ENCODE measurements around the gene CCDC170.
"Not testable (repeated sequence)": the region's sequence is repeated elsewhere in the genome, so short reads cannot be mapped to it uniquely, and the experiment has no call there.

The CCDC170 gene

DNA sequence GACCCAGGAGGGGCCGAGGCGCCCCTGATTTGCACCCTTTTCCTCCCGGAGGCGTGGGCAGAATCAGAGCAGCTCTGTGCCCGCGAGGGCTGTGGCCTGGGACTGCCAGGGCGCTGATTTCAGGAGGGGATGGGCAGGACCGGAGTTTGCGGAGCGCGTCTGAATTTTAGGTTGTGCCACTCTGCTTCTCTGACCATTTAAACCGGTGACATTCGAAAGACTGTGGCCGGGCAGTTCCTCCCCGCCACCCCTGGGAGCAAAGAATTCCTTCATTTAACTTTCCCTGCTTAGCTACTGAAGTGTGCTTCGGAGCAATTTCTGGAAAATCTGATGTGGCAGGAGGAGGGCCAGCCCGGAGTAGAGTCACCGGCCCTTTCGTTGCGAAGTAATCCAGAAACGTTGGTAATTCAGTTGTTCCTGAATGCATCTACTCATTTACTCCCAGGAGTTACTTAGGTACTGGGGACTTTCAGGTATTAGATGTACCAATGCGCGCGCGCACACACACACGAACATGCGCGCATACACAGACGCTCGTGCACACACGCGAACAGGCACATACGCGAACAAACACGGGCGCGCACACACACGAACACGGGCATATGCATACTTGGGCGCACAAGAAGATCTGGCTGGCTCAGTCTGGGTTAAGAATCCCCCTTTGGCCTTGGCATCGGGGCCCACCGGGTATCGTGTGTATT lies 568 bp downstream of the CCDC170 start:
- no peak for DNase-seq (ENCODE audit: low read depth in 2 of 2)

DNA sequence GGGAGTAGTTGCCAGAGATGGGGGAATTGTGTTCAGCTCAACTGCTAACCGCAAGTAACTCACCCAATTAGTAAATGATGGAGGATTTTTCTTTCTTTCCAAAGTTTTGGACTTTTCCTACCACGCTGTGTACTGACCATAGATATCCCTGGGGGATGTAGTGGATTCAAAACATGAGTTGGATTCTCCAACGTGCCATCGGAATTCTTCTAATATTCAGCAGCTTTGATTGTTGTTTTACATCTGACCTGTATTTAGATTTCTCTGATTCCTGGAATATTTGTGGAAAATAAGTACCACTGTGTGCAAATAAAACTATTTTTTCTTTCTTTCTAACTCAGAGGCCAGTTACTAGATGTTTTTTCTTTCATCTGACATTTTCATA lies 1.1 kb downstream of the CCDC170 start:
- DNase-seq (ENCODE audit: low read depth in 2 of 2), result no peak

DNA sequence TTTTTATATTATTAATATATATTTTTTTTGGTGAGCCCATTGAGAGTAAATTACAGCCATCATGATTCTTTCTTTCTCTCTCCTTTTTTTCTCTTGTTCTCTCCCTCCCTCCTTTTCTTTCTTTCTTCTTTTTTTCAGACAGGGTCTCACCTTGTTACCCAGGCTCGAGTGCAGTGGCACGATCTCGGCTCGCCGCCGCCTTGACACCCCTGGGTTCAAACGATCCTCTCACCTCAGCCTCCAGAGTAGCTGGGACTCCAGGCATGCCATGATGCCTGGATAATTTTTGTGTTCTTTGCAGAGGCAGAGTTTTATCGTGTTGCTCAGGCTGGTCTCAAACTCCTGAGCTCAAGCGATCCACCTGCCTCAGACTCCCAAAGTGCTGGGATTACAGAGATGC lies 1.6 kb downstream of the CCDC170 start:
- no peak for DNase-seq (ENCODE audit: low read depth in 2 of 2)

DNA sequence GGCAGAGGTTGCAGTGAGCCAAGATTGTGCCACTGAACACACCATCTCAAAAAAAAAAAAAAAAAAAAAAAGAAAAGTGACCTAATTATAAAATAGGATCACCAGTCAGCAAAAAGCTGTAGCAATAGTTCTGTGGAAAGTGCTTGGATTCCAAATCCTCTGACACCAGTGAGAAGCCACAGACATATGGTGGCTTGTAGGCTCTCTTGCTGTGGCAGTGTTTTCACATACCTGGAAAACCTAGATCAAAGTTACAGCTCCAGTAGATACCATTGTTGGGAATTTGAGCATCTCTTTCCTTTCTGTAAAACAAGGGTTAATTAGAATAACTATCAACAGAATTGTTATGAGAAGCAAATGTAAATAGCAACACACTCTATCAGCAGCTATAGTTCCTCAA lies 4.1 kb downstream of the CCDC170 start:
- DNase-seq (ENCODE audit: low read depth in 2 of 2), result no peak

DNA sequence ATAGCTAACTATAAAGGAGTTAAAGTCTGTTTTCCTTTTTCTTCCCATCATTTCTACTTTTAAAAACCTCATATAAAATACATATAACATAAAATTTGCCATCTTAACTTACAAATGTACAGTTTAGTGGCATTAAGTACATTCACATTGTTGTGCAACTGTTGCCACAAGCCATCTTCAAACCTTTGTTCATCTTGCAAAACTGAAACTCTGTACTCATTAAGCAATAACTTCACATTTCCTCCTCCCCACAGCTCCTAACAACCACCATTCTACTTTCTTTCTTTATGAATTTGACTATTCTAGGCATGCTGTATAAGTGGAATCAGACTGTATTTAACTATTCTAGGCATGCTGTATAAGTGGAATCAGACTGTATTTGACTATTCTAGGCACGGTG lies 4.5 kb downstream of the CCDC170 start:
- DNase-seq (ENCODE audit: low read depth in 2 of 2), result no peak

DNA sequence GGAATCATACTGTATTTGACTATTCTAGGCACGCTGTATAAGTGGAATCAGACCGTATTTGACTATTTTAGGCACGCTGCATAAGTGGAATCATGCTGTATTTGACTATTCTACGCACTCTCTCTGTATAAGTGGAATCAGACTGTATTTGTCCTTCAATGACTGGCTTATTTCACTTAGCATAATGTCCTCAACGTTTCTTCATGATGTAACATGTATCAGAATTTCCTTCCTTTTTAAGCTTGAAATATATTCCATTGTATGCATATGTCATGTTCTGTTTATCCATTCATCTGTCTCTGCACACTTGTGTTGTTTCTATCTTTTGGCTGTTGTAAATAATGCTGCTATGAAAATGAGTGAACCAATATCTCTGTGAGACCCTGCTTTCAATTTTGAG lies 5.7 kb downstream of the CCDC170 start:
- DNase-seq (ENCODE audit: low read depth in 2 of 2), result no peak

DNA sequence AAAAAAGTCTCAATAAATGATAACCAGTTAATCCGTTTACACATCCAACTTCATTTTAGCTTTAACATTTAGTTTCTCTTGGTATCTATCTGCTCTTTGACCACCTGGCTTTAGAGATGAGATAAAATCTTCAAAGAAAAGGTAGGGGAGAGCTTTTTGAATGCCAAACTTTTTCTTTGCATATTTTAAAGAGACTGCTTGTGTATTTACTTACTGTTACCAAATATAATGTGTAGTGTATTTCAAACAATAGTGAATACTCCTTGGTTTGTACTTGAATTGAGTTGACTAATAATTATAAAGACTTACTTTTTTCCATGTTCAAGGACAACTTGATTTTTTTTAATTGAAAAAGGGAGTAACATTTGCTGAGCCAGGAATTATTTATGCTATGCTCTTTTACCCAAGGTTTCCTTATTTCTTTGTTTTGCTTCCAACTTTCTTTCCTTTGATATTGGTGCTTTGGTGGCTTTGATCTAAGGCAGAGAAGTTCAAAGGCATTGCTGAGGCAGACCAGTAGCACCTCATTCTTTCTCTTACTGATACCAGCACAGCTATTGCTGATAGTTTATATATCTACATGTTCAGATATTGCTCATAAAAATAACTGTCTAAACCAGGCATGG lies 7.8 kb downstream of the CCDC170 start:
- DNase-seq (ENCODE audit: low read depth in 2 of 2), result no peak

DNA sequence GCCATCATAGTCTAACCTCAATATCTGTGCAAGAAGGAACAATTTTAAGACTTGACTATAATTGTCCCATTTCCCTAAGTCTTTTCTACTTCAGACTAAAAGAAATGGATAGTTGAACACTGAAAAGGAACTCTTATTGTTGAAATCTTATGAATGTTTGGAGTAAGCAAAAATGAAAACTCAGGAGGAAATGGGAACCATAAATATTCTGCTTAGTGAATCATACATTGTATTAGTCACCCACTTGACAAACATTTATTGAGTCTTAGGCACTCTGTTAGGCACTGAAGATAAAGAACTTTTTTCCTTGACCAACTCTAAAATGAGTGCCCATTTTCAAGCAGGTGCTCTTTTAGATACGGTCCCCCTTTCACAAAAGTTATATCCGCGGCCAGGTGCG lies 8.7 kb downstream of the CCDC170 start:
- no peak for DNase-seq (ENCODE audit: low read depth in 2 of 2)

DNA sequence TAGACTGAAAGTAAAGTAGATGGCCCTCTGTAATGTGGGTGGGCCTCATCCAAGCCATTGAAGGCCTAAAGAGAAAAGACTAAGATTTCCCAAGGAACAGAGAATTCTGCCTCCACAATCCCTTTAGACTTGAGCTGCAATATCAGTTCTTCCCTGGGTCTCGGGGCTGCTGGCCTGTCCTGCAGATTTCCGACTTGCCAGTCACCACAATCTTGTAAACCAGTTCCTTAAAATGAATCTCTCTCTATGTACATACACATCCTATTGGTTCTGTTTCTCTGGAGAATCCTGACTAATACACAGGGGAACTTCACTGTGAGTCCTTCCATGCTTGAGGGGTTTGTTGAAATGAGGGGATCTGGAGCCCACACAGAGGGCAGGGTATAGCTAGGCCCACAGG lies 12.9 kb downstream of the CCDC170 start:
- no peak for DNase-seq (ENCODE audit: low read depth in 2 of 2)

DNA sequence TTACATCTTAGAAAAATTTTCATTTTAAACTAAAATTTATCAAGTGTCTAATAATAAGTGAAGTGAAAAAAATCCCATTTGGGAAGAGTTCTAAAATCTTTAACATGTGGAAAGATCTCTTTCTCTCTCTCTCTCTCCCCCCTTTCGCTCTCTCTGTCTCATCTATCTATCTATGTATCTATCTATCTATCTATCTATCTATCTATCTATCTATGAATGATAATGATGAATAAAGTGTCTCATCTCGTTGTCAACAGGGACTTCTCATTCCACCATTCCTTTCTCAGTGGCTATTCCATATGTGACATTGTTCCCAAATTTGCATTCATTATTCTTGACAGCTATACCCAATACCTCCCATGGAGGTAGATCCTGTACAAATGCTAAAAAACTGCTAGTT lies 15.2 kb downstream of the CCDC170 start:
- DNase-seq (ENCODE audit: low read depth in 2 of 2), result no peak

DNA sequence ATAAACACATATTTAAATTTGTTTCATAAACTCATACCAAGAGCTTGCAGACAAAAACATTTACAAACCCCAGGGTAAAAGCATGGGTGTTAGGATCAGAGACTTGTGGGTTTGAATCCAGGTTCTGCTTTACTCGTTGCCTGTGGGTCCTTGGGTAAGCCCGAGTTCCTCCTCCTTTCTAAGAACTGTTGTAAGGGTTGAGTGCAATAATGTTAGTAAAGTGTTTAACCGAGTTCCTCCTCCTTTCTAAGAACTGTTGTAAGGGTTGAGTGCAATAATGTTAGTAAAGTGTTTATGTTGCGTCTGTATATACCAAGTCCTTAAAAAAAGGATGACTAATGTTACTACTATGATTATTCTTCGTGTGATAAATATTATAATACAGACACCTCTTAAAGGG lies 18.7 kb downstream of the CCDC170 start:
- no peak for DNase-seq (ENCODE audit: low read depth in 2 of 2)

DNA sequence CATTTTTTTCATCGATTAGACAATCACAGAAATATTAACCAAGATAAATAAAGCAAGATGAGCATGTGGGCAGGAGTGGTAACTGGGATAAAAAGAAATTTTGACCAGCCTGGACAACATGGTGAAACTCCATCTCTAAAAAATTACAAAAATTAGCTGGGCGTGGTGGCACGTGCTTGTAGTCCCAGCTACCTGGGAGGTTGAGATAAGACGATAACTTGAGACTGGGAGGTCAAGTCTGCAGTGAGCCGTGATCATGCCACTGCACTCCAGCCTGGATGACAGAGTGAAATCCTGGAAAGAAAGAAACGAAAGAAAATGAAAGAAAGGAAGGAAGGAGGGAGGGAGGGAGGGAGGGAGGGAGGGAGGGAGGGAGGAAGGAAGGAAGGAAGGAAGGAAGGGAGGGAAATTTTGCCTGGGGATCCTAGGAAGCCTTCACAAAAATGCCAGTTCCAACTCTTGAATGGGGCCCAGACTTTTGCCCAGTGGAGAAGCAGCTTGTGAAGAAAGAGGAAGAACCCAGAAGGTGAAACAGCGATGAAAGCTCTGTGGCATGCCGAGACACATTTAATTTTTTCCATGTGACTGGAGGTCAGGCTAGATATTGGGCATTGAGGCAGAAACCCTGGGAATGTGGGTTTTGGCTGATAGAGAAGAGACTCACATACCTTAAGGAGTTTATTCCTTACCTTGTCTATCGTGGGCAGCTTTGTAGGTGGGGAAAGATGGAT lies 20.3 kb downstream of the CCDC170 start:
- no peak for DNase-seq (ENCODE audit: low read depth in 2 of 2)

DNA sequence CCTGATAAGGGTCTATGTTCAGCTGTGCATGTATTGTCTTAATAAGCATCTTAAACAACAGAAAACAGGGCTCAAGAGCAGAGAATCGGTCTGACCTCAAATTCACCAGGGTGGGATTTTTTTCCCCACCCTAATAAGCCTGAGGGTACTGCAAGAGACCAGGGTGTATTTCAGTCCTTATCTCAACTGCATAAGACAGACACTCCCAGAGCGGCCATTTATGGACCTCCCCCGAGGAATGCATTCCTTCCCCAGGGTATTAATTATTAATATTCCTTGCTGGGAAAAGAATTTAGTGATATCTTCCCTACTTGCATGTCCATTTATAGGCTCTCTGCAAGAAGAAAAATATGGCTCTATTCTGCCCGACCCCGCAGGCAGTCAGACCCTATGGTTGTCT lies 25.2 kb downstream of the CCDC170 start:
- DNase-seq (ENCODE audit: low read depth in 2 of 2), result not testable (repeated sequence)

DNA sequence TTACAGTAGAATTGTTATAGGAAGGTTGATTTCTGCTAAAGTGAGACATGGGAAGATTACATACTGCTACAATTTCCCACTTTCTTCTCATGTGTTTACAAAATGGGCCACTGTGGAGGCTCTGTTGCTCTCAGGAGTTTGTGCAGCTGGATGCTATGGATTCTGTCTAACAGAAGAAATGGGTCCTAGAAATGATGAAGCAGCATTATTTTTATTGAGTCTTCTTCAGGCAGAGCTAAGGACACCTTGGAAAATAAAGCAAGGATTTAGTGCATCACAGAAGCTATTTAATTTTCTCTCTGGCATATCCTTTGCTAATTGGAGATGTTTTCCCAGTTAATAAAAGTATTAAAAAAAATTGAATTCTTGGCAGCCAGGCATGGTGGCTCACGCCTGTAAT lies 29.2 kb downstream of the CCDC170 start:
- no peak for DNase-seq (ENCODE audit: low read depth in 2 of 2)

DNA sequence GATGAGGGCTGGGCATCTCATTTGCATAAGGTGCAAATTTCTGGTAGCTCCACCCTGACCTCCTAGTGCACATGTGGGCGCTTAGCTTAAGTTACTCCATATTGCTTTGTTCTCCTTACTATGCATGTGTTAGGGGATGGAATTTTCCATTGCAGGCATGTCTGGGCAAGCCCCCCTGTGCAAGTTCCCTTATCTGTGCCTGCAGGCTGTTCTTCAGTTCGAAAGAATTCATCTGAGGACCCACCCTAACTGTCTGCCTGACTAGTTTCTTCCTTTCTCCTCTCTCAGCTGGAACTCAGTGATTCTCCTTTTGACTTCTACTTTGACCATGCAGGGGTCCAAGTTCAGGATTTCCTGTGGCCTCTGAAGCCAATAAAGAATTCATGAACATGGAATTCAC lies 30.2 kb downstream of the CCDC170 start:
- no peak for DNase-seq (ENCODE audit: low read depth in 2 of 2)

DNA sequence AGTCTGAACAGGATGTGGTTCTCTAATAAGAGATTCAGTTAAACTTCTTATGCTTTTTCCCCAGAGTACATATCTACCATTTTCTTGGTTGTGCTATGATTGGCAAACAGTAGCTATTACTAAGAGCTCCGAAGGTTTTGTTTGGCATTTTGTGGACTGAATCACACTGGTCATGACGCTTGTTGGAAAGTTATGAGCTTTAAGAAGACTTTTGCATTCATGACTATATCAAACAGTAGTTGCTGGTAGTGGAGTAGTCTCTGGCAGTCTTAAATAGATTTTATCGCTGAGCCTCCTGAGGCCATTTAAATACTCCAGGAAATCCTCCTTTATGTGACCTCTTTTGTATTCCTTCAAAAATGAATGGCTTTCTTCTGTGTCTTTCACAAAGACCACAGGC lies 40.8 kb downstream of the CCDC170 start:
- no peak for DNase-seq (ENCODE audit: low read depth in 2 of 2)

DNA sequence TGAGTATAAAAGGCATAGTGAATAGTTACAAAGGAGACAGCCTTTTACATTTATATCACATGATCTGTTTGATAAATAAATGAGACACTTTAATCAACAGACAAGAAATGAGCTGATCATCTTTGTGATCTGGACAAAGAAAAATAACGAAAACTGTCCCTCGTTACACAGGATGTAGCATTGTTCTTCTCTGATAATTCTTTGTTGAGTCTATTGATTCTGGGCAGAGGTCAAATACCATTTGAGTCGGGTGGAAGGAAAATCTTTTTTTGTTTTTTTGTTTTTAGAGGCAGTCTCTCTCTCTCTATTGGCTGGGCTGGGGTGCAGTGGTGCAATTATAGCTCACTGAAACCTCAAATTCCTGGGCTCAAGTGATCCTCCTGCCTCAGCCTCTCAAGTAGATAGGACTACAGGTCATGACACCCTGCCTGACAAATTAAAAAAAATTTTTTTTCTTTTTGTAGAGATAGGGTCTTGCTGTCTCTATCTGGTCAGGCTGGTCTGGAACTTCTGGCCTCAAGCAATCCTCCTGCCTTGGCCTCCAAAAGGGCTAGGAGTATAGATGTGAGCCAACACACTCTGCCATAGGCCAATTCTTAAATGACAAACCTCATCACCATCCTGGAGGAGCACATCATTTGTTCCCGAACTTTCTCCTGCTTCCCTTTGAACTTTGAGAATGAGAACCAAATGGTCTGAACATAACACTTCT lies 41.8 kb downstream of the CCDC170 start:
- no peak for DNase-seq (ENCODE audit: low read depth in 2 of 2)

DNA sequence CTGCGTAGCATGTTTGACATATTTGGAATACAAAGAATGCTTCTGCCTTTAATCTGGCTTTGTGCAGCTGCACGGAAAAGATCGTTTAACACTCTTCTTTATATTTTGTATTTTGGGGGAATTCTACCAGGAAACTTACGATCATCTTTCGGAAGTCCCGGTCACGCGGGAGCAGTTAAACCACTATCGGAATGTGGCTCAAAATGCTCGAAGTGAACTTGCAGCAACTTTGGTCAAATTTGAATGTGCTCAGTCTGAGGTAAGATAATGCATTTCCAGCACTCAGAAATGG lies 42.3 kb downstream of the CCDC170 start:
- DNase-seq (ENCODE audit: low read depth in 2 of 2), result no peak

DNA sequence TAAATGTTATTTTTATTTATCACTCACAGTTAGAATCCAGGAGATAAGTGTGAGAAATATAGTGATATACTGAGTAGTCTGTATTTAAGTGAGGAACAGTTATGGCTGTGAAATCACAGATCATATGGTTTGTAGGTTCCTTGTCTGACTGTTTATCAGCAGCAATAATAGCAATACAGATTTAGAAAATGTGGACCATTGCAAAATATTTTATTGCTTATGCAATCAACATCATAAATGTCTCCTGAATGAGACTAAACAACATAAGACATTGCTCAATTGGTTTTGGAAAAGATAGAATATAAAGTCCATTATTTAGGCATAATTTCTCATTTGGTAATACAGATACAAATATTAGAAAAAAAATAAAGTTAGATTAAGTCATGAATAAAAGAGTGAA lies 43.7 kb downstream of the CCDC170 start:
- DNase-seq (ENCODE audit: low read depth in 2 of 2), result no peak

DNA sequence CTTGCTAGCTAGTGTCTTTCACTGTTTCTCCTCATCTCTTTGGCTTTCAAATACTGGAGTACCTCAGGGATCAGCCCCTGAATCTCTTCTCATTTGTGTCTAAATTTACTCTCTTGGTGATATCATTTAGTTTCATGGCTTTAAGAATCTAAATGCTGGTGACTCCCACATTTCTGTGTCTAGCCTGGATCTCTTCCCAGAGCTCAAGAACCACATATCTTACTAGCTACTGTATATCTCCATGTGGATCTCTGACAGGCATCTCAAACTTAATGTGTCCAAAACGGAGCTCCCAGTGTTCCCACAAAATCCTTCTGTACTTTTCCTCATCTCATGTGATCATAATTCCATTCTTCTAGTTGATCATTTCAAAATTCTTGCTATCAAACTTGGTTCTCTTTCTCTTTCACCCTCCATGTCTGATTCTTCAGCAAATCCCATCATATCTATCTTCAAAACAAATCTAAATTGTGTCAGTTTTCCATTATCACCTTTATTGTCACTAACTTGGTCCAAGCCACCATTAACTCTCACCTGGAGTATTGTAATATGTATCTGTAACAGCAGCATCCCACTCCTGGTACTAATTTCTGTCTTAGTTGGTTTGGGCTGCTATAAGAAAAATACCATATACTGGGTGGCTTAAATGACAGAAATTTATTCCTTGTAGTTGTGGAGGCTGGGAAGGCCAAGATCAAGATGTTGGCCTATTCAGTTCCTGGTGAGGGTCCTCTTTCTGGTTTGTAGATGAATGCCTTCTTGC lies 45.9 kb downstream of the CCDC170 start:
- DNase-seq (ENCODE audit: low read depth in 2 of 2), result no peak

DNA sequence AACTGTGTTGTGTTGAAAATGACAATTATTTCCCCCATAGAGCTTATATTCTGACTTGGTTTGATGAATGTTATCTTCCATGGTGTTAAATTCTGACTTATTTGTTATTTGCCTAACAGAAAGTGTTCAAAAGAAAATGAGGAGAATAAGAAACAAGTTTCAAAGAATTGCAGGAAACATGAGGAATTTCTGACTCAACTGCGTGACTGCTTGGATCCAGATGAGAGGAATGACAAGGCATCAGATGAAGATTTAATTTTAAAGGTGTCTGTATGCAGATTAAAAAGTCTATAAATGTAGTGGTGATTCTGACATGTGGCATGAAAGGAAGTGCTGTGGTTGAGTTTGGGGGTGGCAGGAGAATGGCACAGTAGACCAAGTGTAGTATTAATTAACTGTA lies 50.6 kb downstream of the CCDC170 start:
- DNase-seq (ENCODE audit: low read depth in 2 of 2), result no peak

DNA sequence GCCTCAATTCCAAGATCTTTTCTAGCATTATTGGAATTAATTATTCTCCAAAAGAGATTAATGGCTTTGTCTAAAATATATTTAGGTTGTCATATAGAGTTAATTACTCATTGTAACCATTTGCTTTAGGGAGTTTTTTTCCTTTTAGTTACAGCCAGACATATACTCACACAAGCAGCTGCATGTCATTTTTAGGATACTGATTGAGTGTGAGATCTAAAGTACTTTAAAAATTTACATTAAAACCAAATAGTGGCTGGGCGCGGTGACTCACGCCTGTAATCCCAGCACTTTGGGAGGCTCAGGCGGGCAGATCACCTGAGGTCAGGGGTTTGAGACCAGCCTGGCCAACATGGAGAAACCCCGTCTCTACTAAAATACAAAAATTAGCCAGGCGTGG lies 51.1 kb downstream of the CCDC170 start:
- not testable (repeated sequence) for DNase-seq (ENCODE audit: low read depth in 2 of 2)
